Jurkat, Clone E6-1 (cell line): ENCODE results near the gene ZFR.
"Not testable (repeated sequence)": the region's sequence is repeated elsewhere in the genome, so short reads cannot be mapped to it uniquely, and the experiment has no call there.

ENCODE experiments used
- DNase-seq: peaks from one replicate; pipeline ENCODE4 v3.0.0-alpha.2; 2011; ENCODE audit warnings: low read depth, low spot score
- H3K4me3 ChIP-seq: 2 replicates; pipeline ENCODE4 v1.5.1; 2011; ENCODE audit warnings: mild to moderate bottlenecking, low read length, control low read depth, moderate library complexity

Gene ZFR

GRCh38 chr5:32421075-32421474, 23.5 kb downstream of the ZFR start:
- DNase-seq, result no peak
- H3K4me3 ChIP-seq, result no peak overlapping the region

DNA sequence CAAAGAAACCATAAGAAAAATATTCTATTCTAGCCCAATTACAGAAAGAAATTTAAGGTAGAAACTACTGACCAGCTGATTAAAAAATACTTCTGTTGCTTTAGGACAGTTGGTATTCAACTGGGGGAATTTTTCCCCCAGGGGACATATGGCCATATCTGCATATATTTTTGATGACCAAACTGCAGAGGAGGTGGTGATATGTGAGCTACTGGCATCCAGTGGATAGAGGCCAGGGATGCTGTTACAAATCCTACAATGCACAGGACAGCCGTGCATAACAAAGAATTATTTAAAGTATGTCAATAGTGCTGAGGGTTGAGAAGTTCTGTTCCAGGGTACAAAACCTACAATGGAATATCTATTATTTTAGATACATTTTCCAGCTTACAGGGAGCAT, 24.0 kb downstream of the ZFR start:
- H3K4me3 ChIP-seq, result no peak overlapping the region
- DNase-seq, result no peak

DNA sequence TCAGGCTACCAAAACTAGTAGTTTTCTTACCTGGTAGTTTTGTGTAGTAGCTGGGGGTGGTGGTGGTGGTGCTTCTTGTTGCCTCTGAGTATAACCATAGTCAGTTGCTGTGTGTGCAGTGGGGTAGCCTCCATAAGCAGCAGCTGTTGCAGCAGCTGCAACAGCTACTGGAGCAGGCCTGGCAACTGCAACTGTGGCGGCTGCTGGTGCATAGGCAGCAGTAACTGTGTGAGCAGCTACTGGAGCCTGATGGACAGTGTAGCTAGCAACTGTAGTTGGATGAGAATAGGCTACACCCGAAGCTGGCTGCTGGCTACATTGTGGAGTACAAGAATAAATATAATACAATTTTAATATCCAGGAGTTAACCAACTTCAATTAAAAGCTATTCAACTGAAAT, 24.7 kb downstream of the ZFR start:
- no peak for DNase-seq
- no peak overlapping the region for H3K4me3 ChIP-seq

DNA sequence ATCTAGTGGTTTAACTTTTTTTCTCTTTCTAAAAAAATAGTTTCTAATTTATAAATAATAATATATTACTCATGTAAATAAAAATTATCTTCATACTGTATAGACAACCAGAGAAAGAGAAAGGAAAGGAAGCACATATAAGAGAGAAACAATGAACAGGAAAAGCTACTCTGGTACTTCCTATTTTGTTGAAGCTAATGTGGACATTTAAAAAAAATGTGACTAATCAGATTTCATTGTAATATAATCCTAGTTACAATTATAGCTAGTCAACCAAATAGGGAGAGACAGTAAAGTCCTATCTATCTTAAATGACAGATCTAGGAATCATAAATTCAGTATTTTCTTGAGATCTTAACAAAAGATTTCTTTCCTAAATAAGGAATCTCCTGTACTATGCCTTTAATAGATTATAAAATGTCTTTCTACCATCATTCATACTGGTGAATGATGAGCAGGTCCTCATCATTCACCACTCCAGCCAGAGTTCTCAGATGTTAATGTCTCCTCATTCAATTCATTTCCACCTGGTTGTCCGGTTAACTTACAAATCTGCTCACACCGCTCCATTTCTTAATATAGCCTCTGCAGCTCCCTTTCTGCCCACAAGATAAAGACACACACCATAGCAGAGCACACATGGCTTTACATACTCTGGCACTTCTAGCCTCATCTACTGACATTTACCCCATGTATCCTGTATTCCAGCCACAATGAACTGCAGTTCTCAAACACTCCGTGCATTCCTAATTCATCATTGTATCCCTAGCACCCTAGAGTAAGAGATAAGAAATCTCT, 30.9 kb downstream of the ZFR start:
- DNase-seq, result no peak
- H3K4me3 ChIP-seq, result no peak overlapping the region

DNA sequence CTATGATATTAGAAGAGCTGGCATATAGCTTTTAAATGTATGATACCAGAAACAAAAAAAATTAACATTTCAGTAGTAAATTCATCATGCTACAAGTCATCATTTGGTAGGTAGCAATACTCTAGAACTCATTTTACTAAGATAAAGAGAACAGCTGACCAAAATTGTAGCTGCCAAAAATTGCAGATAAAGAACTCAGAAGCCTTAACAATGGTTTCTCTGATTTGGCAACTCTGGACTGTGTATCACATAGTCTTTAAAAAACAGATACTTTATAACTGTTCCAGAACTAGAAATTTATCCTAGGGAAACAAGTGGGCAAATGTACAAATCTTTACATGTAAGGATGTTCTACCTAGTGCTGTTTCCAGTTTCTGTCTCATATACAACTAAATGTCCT, 33.9 kb downstream of the ZFR start:
- no peak for DNase-seq
- no peak overlapping the region for H3K4me3 ChIP-seq

DNA sequence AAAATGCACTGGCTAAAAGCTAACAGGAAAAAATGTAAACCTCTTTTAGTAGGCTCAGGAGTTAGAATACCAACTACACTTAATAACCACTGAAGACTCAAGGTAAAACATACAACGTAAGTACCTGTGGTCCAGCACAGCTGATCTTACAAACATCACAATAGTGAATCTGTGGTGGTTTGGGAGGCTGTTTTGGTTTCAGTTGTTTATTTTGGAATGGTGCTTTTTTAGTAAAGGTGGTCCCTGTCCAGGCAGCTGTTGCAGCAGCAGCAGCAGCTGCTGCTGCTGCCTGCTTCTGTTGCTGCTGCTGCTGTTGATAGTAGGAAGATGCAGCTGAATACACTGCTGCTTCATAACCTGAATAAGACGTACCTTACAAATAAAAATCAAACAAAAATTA, 37.9 kb downstream of the ZFR start:
- H3K4me3 ChIP-seq, result no peak overlapping the region
- no peak for DNase-seq

- H3K4me3 ChIP-seq, result no peak overlapping the region
- no peak for DNase-seq
Measured at GRCh38 chr5:32405507-32405906, 39.0 kb downstream of the ZFR start.

- no peak overlapping the region for H3K4me3 ChIP-seq
- no peak for DNase-seq
Measured at GRCh38 chr5:32403760-32404159, 40.8 kb downstream of the ZFR start.

GRCh38 chr5:32400401-32400800, 44.1 kb downstream of the ZFR start:
- DNase-seq, result no peak
- H3K4me3 ChIP-seq, result no peak overlapping the region

DNA sequence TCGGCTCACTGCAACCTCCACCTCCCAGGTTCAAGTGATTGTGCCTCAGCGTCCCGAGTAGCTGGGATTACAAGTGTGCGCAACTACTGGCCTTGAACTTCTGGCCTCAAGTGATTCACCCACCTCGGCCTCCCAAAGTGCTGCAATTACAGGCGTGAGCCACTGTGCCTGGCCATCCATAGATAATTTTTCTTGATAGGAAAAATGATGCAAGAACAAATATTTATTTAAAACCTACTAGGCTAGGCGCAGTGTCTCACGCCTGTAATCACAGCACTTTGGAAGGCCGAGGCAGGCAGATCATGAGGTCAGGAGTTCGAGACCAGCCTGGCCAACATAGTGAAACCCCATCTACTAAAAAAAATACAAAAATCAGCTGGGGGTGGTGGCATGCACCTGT, 45.8 kb downstream of the ZFR start:
- DNase-seq, H3K4me3 ChIP-seq: not testable (repeated sequence)

DNA sequence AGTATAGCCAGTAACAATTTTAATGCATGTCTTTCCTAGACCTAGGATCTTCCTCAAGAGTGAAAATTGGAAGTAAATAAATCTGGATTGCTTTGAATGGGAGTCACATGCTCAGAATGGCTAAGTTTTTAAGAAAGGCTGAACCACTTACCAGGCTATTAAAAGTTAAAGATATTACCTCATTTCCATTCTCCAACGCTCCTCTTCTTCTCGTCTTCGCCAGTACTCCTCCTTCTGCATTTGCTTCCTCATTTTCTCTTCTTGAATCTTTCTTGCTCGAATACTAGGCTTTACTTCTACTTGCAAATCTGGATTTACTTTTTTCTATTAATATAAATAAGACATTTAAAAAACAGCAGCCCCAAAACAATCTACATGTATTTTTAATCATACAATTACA, 49.6 kb downstream of the ZFR start:
- DNase-seq, result no peak
- H3K4me3 ChIP-seq, result no peak overlapping the region

GRCh38 chr5:32392039-32392438, 52.5 kb downstream of the ZFR start:
- H3K4me3 ChIP-seq, result no peak overlapping the region
- no peak for DNase-seq

DNA sequence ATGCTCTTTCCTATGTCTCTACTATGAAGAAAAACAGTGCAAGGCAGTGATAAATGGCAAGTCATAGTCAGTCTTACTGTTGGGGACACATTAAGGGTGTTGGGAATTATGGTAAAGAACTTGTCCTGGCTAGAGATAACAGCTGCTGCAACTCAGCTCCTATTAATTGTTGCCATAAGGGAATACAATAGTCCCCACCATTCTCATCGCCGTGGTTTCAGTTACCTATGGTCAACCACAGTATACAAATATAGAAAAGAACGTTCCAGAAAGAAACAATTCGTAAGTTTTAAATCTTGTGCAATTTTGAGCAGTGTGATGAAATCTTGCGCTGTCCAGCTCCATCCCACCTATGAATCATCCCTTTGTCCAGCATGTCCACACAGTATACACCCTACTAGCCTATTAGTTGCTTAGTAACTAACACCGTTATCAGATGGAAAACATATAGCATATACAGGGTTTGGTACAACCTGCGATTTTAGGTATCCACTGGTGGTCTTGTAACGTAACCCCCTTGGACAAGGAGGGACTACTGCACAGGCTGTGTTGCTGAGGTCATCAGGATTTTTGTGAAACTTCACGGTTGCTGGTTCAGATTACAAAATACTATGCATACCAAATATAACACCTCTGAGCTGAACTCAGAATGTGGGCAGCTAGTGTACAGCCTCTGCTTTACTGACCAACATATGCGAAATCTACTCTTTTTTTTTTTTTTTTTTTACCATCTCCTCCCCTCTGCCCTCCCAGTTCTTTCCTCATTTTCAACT, 53.5 kb downstream of the ZFR start:
- DNase-seq, result no peak
- no peak overlapping the region for H3K4me3 ChIP-seq

- DNase-seq, result no peak
Measured at GRCh38 chr5:32388432-32389129, 56.0 kb downstream of the ZFR start.

DNA sequence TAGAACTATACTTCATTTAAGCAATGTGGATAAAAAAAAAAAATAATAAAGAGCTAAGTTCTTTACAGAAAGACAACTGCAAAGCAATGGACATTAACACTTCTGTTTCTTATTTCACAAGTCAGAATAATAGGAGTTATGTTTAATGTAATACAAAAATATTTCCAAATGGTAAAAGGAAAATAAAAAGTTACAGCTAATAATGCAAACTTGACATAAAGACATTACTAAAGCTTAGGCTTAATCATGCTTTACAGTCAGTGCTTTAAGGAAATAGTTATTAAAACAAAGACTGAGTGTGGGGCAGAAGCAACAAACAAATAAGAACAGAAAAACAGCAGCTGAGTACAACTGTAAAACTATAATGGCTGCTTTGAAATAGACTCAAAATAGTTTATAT, 56.7 kb downstream of the ZFR start:
- no peak for DNase-seq
- no peak overlapping the region for H3K4me3 ChIP-seq

More at GRCh38 chr5:32388432-32389129, 56.0 kb downstream of the ZFR start:
- no peak overlapping the region for H3K4me3 ChIP-seq

DNA sequence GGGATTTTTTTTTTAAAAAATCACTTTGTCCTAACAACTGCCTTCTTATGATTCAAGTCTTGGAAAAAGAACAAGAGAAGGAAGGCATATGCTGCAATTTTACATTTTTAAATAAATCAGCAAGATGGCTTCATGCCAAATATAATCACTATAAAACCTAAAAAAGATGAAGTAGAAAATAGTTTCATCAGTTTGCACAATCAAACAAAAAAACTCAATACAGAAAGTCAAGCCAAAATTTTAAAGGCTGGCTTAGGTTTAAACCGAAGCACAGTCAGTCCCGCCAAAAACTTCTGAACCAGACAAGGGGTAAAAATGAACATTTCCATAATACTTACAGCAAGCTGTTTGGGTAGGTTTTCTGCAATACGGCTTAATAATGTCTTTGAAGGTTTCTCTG, 57.3 kb downstream of the ZFR start:
- no peak for DNase-seq
- no peak overlapping the region for H3K4me3 ChIP-seq

GRCh38 chr5:32384621-32385020, 59.9 kb downstream of the ZFR start:
- no peak overlapping the region for H3K4me3 ChIP-seq
- no peak for DNase-seq

DNA sequence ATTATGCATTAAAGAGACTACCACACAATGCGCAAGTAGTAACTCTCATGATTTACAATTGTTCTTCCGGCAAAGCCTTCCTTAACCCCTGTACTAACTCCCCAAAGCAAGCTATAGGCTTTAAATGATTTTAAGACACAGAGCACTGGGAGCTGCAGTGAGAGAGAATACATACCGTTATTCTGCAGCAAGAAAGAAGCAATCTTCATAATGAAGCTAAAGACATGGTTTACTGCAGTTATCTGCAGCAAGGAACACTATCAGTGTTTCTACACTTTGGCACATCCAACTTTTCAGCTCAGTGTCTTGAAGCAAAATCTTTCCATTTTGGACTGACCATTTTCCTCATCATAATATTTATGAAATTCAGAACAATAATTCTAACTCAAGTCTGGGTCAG, 61.0 kb downstream of the ZFR start:
- no peak overlapping the region for H3K4me3 ChIP-seq
- DNase-seq, result no peak

DNA sequence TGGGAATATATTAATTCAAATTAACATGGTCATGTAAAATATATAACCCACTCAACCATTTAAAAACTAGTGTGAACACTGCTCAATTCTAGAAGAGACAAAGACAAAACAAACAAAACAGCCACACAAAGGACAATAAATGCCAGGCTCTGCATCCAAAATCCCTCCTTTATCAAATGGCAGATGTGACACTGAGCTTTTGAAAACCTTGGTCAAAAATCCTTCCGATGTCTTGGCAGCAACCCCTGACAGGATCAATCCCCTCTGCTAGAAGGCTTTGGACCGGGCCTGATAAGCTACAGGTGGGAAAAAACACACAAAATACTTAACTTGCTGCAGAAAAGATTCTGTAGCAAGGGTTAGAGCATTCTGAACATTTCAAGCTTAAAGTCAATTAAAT, 61.5 kb downstream of the ZFR start:
- H3K4me3 ChIP-seq, result no peak overlapping the region
- no peak for DNase-seq

GRCh38 chr5:32379421-32379820, 65.1 kb downstream of the ZFR start:
- no peak for DNase-seq
- no peak overlapping the region for H3K4me3 ChIP-seq
